GM21526 (cell line): ENCODE data around the gene NGEF.

ENCODE experiments used
- ATAC-seq: cut with Tn5 transposase; IDR thresholded peaks from one replicate; pipeline ENCODE4 v1.9.1; 2021; ENCODE audit warnings: moderate library complexity; ENCODE audit not compliant: unreplicated experiment, low FRiP score

The NGEF gene

DNA sequence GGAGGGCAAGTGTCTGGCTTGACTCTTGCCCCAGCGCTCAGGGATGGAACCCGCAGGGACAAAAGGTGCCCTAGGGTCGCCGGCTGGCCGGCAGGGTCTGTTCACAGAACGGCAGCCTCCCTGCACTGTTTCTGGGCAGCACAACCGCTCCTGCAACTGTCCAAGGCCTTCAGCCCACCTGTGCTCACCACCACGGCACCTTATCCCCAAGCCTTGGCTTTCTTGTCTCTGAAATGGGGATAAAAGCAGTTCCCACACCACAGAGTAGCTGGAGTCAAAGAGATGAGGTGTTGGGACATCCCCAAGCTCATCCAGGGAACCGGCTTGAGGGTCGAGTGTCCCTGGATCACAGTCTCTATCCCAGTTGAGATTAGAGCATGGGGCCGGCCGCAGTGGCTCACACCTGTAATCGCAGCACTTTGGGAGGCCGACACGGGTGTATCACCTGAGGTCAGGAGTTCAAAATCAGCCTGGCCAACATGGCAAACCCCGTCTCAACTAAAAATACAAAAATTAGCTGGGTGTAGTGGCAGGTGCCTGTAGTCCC lies 138.3 kb downstream of the NGEF start:
- ATAC-seq, result no peak

GRCh38 chr2:232873909-232874641 lies 139.0 kb downstream of the NGEF start:
- no peak for ATAC-seq

DNA sequence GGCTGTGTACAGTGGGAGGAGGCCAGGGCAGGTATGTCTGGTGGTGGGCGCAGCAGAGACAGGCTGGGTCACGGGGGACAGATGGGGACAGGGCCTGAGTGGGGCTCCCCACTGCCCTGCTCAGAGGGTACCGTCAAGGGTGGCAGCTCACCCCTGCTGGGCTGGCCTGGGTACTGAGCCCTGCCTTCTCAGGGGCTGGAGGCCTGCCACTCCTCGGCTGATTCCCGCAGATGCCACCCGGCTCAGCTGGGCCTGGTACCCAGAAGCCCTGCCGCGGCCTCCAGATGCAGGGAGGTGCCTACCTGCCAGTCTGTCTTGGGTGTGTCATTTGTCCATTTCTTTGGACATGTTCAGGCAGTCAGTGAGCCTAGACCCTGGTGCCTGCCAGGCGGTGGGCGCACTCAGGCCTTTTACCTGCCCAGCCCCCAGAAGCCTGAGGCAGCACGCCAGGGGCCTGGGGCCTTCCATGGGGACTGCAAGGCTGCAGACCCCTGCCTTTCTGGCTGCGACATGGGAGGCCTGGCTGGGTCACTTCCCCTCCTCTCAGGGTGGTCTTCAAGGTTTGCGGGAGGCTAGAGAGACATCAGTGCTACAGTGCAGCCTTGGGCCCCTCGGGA lies 139.7 kb downstream of the NGEF start:
- no peak for ATAC-seq

GRCh38 chr2:232872826-232873225 lies 140.2 kb downstream of the NGEF start:
- no peak for ATAC-seq

- no peak for ATAC-seq
Measured at GRCh38 chr2:232871835-232872736, 141.0 kb downstream of the NGEF start.

- no peak for ATAC-seq
Measured at GRCh38 chr2:232871418-232871834, 141.6 kb downstream of the NGEF start.

DNA sequence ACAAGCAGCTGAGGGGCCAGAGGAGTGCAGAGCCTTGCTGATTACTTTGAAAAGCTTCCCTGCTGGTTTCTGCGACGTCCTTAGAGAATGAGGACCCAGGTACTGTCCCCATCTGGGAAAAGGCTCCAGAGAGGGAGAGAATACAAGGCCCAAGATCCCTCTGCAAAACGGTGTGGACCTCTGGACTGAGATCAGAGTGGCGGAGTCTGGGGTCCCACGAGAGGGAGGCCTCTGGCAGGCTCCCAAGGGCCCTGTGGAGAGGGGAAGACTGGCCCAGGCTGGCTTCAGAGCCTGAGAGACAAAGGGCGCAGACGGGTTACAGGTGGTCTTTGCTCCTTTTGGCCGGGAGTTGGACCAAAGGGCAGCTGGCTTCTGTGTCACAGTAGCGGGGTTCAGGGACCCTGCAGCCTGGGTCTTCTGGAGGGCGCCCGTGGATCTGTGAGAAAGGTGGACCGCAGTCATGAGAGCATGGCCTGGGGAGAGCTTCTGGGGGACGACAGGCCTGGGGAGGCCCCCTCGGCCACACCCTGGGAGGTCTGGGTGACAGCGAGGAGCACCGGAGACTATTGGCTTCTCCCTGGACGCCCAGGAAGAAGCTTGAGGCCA lies 142.2 kb downstream of the NGEF start:
- no peak for ATAC-seq

DNA sequence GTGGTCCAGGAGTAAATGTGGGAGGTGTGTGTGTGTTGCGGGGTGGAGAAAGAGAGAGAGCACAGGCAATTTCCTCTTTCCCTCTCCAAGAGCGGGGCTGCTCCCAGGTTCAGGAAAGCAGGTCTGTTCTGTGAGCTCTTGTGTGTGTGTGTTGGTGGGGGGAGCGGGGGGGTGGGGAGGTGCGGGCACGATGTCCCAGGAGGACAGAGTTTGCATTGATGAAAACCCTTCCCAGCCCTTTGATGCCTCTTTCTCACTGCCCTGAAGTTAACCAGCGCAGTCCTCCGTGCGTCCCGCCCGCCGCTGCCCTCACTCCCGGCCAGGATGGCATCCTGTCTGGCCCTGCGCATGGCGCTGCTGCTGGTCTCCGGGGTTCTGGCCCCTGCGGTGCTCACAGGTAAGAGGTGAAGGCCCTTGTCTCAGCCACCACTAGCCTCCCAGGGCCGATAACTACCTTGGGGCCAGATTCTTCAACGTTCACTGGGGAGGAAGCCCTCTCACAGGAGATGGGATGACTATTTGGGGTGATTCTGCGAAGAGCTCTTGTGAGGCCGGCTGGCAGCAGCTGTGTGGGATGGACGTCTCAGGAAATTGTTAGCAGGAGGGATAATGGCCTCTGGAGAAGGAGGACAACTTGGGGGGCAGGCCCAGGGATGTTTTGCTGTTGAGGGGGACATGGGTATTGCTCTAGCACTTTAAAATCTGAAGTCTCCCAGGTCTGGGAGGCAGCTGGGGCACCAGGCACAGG lies 142.9 kb downstream of the NGEF start, which contains the start of gene SNORC:
SNORC (plus strand) TSS at position 247 of the 748 bp plus-strand sequence; CDS start at position 325, 78 bp downstream.
- no peak for ATAC-seq

DNA sequence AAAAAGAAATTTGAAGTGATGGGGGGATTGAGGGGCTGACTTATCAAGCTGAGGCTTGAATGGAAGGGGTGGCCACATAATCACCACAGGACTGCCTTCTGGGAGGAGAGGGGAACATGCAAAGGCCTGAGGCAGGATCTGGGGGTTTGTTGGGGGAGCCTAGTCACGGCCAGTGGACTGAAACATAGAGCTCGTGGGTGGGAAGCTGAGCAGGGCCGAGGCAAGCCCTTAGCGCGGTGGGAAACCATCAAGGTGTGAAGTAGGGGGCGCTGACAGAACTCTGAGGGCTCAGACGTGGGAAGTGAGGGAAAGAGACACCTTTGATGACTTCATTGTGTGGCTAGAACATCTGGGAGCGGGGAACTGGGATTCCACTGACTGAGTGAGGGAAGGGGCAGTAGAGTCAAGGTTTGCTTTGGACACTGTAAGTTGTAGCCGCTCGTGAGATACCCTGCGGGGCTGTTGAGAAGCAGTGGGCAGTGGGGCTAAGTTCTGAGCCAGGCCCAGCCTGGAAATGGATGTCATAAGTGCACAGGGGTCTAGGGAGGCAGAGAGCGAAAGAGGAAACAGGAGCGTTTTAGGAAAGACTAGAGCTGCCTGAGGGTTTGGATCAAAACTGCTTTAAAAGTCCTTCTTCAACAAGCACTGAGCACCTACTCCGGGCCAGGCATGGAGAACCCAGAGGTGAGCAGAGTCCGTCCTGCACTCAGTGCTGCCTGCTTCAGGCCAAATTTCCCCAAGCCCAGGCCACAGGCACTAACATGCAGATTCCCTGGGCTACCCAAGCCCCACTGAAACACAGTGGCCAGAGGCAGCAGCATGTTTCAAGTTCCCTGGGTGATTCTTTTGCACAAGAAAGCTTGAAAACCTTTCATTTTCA lies 143.7 kb downstream of the NGEF start:
- ATAC-seq, result no peak

- no peak for ATAC-seq
Measured at GRCh38 chr2:232866104-232866503, 147.0 kb downstream of the NGEF start.

DNA sequence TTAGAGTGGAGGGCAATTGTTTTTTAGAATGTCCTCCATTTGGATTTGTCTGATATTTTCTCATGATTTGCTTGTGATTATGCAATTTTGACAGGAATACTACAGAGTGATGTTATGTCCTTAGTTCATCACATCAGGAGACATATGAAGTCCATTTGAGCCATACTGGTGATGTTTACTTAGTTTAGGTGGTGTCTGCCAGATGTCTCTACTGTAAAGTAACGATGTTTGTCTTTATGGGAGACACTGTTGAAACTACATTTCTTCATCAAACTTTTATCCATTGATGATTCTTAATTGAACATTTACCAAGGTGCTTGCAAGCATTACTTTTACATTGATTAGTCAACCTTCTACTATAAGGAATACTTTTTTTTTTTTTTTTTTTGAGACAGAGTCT lies 147.9 kb downstream of the NGEF start:
- ATAC-seq, result no peak

- no peak for ATAC-seq
Measured at GRCh38 chr2:232863996-232864395, 149.1 kb downstream of the NGEF start.

- ATAC-seq, result no peak
Measured at GRCh38 chr2:232861353-232861752, 151.7 kb downstream of the NGEF start.

DNA sequence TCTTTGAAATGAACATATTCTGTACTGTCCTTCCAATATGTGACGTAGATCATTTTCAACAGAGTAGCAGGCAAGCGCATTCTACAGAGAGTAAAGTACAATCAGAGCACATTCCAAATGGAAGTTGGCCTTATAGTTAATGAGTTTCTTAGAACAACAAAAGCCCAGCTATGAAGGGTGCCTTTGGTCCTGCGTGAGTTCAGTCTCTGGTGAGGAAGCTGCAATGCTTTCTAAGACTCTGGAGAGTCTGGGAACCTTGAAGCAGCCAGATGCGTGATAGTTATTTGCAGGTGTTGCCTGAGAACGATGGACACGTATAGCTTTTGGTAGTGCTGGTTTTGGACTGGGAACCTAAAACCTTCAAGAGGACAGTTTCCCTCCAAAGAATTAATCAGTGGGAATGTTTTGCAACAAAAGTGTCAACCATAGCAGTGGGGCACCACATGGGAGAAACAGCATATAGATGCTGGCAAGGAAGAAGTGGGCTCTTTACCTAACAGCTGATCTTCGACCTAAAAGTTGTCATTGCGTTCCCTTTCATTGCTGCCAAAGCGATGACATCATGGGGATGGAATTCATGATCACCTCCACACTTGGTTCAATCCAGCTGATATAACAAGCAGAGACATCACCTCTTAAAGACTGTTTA lies 152.3 kb downstream of the NGEF start:
- ATAC-seq, result no peak

- no peak for ATAC-seq
Measured at GRCh38 chr2:232859385-232859916, 153.6 kb downstream of the NGEF start.

DNA sequence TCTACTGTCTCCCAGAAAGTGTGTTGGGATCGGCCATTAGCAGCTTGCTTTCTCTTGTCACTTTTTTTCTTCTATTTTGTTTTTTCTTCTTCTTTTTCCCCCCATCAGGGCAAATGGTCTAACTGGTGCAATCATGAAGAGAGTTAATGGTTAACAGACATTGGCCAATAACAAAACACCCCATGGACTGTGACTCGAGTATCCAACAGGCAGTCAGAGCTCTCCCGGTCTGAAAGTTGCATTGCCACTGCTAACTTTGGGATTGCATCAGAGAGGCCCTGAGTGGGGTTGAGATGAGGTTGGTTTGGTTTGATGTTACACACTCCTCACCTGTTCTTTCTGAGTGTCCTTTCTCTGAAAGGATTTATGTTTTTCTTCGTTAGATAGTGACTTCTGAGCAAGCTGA lies 155.9 kb downstream of the NGEF start:
- no peak for ATAC-seq

DNA sequence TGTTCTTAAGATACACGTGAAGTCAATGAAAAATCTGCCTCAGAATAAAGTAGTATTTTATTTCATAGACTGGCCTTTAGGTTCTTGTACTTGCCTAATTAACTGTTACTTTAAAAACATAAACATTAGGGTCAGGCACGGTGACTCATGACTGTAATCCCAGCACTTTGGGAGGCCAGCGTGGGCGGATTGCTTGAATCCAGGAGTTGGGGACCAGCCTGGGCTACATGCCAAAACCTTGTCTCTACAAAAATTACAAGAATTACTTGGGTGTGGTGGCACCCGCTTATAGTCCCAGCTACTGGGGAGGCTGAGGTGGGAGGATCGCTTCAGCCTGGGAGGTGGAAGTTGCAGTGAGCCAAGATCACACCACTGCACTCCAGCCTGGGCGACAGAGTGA lies 159.0 kb downstream of the NGEF start:
- ATAC-seq, result no peak

GRCh38 chr2:232852676-232853075 lies 160.4 kb downstream of the NGEF start:
- ATAC-seq, result no peak
